ENCODE results near the gene ZXDC.

ZXDC gene

DNA sequence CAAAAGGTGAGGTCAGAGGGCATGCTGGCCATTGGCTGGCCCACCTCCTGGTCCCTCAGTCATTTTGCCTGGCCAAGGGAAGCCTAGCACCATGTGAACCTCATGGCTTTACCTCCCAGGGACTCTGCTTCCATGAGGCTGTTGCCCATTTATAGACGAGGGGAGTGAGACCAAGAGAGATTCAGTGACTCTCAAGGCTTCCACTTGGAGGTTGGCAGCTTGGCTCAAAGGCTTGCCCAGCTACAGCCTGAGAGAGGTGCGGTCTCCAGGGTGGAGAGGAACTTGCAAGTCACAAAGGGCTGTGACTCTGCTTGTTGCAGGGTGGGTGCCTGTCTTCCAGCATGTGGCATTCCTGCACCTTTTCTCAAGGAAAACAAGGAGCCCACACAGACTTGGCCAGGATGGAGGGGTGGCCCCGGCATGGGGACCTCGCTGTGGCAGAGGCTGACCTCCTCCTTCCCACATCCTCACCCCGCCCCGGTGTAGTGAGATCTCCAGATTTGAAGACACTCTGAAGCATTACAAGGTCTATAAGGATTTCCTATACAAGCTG lies 56.5 kb downstream of the ZXDC start:
- peaks cover 8% of the 10 kb centered on the region for H3K4me1 ChIP-seq (ENCODE audit: insufficient read depth, low read length, poor library complexity, severe bottlenecking)
- no peaks in the 10 kb centered on the region for H3F3A ChIP-seq (ENCODE audit: low read depth)
- no peaks in the 10 kb centered on the region for H3K36me3 ChIP-seq (ENCODE audit: insufficient read depth, low read length)
- H3K9ac ChIP-seq (ENCODE audit: low read depth, low read length, poor library complexity, severe bottlenecking): no peak overlapping the region
- no peak overlapping the region for H3K4me3 ChIP-seq (ENCODE audit: low read length, poor library complexity, severe bottlenecking)
- no peaks in the 10 kb centered on the region for H4K20me1 ChIP-seq (ENCODE audit: insufficient read depth, low read length, poor library complexity, severe bottlenecking)
- H3K79me2 ChIP-seq (ENCODE audit: insufficient read depth, low read length): no peaks in the 10 kb centered on the region
- H3K4me2 ChIP-seq (ENCODE audit: low read depth, low read length, poor library complexity, severe bottlenecking): no peak overlapping the region
- H3K9me3 ChIP-seq (ENCODE audit: insufficient read depth, low read depth, low read length): no peaks in the 10 kb centered on the region
- no peaks in the 10 kb centered on the region for H3K27me3 ChIP-seq (ENCODE audit: insufficient read depth, low read length, poor library complexity, severe bottlenecking)
- no peak overlapping the region for H2AFZ ChIP-seq (ENCODE audit: low read length)
- no peaks in the 10 kb centered on the region for H3K9me2 ChIP-seq (replicated peaks; ENCODE audit: low read depth, low read length)
- TF ChIP-seq EZH2phosphoT487 (IDR thresholded peaks at IDR 0.05; ENCODE audit: borderline replicate concordance): no peak
- TF ChIP-seq, protein P1, sequence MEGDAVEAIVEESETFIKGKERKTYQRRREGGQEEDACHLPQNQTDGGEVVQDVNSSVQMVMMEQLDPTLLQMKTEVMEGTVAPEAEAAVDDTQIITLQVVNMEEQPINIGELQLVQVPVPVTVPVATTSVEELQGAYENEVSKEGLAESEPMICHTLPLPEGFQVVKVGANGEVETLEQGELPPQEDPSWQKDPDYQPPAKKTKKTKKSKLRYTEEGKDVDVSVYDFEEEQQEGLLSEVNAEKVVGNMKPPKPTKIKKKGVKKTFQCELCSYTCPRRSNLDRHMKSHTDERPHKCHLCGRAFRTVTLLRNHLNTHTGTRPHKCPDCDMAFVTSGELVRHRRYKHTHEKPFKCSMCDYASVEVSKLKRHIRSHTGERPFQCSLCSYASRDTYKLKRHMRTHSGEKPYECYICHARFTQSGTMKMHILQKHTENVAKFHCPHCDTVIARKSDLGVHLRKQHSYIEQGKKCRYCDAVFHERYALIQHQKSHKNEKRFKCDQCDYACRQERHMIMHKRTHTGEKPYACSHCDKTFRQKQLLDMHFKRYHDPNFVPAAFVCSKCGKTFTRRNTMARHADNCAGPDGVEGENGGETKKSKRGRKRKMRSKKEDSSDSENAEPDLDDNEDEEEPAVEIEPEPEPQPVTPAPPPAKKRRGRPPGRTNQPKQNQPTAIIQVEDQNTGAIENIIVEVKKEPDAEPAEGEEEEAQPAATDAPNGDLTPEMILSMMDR (conservative IDR thresholded peaks at IDR 0.05; ENCODE audit: low read length): no peak

DNA sequence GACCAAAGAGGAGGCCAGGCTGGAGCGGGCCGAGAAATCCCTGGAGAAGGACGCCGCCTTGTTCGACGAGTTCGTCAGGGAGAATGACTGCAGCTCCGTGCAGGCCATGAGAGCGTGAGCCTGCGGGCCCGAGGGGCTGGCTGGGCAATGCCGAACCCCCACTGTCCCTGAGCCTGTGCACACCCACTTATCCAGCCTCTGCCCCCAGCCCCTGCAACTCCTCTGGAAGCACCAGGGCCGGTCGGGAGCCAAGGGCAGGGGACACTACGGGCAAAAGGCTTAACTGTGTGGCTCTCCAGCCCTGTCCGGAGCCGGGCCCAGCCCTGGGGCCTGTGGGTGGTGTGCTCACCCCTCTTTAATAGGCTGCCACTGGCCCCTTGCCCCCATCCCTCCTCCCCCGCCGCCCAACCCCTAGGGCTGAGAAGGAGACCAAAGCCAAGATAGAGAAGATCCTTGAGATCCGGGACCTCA lies 57.0 kb downstream of the ZXDC start:
- Histone ChIP-seq H3K4me2 (ENCODE audit: low read depth, low read length, poor library complexity, severe bottlenecking) (no peak overlapping the region), H3K4me3 (ENCODE audit: low read length, poor library complexity, severe bottlenecking) (no peak overlapping the region), H3K9ac (ENCODE audit: low read depth, low read length, poor library complexity, severe bottlenecking) (no peak overlapping the region), H2AFZ (ENCODE audit: low read length) (no peak overlapping the region), H3K9me2 (replicated peaks; ENCODE audit: low read depth, low read length) (no peaks in the 10 kb centered on the region), H3K36me3 (ENCODE audit: insufficient read depth, low read length) (no peaks in the 10 kb centered on the region), H3K4me1 (ENCODE audit: insufficient read depth, low read length, poor library complexity, severe bottlenecking) (peaks cover 8% of the 10 kb centered on the region), H4K20me1 (ENCODE audit: insufficient read depth, low read length, poor library complexity, severe bottlenecking) (no peaks in the 10 kb centered on the region), H3K9me3 (ENCODE audit: insufficient read depth, low read depth, low read length) (no peaks in the 10 kb centered on the region), H3K27me3 (ENCODE audit: insufficient read depth, low read length, poor library complexity, severe bottlenecking) (no peaks in the 10 kb centered on the region), H3F3A (ENCODE audit: low read depth) (no peaks in the 10 kb centered on the region), H3K79me2 (ENCODE audit: insufficient read depth, low read length) (no peaks in the 10 kb centered on the region)
- TF ChIP-seq, protein P1 (conservative IDR thresholded peaks at IDR 0.05; ENCODE audit: low read length): no peak
- TF ChIP-seq EZH2phosphoT487 (IDR thresholded peaks at IDR 0.05; ENCODE audit: borderline replicate concordance): no peak

DNA sequence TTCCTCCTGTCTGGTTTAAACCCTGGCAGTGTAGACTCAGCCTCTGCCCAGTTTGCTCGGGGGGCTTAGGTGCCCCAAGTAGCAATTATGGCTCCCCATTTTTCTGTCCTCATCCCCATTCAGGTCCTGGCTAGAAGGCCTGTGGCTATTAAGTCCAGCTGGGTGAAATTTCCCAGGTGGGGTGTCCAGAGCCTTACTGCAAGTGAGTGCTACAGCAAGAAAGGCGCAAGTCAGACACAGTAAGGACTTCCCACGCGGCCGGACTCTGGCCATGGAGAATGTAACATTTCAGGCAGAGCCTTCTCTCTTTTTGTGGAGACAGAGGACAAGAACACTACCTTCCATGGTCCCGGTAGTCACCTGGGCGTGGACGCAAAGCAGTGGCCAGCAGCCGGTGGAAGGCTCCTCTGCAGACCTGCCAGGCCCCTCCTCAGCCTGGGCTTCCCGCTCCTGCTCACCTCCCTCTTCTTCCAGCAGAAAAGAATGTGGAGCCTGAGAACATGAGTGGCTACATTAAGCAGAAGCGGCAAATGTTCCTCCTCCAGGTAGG lies 57.6 kb downstream of the ZXDC start:
- no peaks in the 10 kb centered on the region for H3F3A ChIP-seq (ENCODE audit: low read depth)
- H3K36me3 ChIP-seq (ENCODE audit: insufficient read depth, low read length): no peaks in the 10 kb centered on the region
- TF ChIP-seq, protein P1 (conservative IDR thresholded peaks at IDR 0.05; ENCODE audit: low read length): no peak
- no peak for TF ChIP-seq EZH2phosphoT487 (IDR thresholded peaks at IDR 0.05; ENCODE audit: borderline replicate concordance)
- H3K9me3 ChIP-seq (ENCODE audit: insufficient read depth, low read depth, low read length): no peaks in the 10 kb centered on the region
- no peak overlapping the region for H3K4me2 ChIP-seq (ENCODE audit: low read depth, low read length, poor library complexity, severe bottlenecking)
- no peak overlapping the region for H3K4me3 ChIP-seq (ENCODE audit: low read length, poor library complexity, severe bottlenecking)
- H2AFZ ChIP-seq (ENCODE audit: low read length): no peak overlapping the region
- H3K4me1 ChIP-seq (ENCODE audit: insufficient read depth, low read length, poor library complexity, severe bottlenecking): peaks cover 8% of the 10 kb centered on the region
- no peaks in the 10 kb centered on the region for H3K9me2 ChIP-seq (replicated peaks; ENCODE audit: low read depth, low read length)
- H4K20me1 ChIP-seq (ENCODE audit: insufficient read depth, low read length, poor library complexity, severe bottlenecking): no peaks in the 10 kb centered on the region
- H3K27me3 ChIP-seq (ENCODE audit: insufficient read depth, low read length, poor library complexity, severe bottlenecking): no peaks in the 10 kb centered on the region
- no peaks in the 10 kb centered on the region for H3K79me2 ChIP-seq (ENCODE audit: insufficient read depth, low read length)
- no peak overlapping the region for H3K9ac ChIP-seq (ENCODE audit: low read depth, low read length, poor library complexity, severe bottlenecking)

All from Loucy (cell line).